CD14-positive monocyte (primary cell): ENCODE data around the gene SYNPO. TPM values are rescaled to one million over a fixed set of nuclear protein-coding genes. Genes with fewer than 3 reads are reported as not detected.

Experiments
- DNase-seq, 3 donors: peaks; one replicate each; pipeline ENCODE4 v3.0.0-alpha.2; 2011 to 2022
- H2AFZ ChIP-seq: 2 replicates; pipeline ENCODE4 v1.6.0; 2012; ENCODE audit warnings: mild to moderate bottlenecking, low read depth, low read length, inconsistent platforms; ENCODE audit not compliant: insufficient read depth, poor library complexity, severe bottlenecking
- H3K27ac ChIP-seq, 2 donors: 1 replicate in 1 of 2; 2 replicates in 1 of 2; pipeline ENCODE4 v1.5.1; 2012 to 2013; ENCODE audit warnings: low read length in 2 of 2, control low read depth in 1 of 2, inconsistent platforms in 1 of 2, low read depth in 1 of 2, mild to moderate bottlenecking in 1 of 2
- H3K27me3 ChIP-seq, 2 donors: one replicate each; pipeline versions ENCODE4 v1.6.0 to v1.6.1; 2011 to 2013; ENCODE audit warnings: low read length in 2 of 2; ENCODE audit not compliant: control insufficient read depth in 2 of 2, insufficient read depth in 2 of 2
- H3K36me3 ChIP-seq, 2 donors: replicated peaks in 1 of 2; 1 replicate in 1 of 2; 2 replicates in 1 of 2; pipeline versions ENCODE4 v1.5.1 to v1.6.1; 2012 to 2013; ENCODE audit warnings: low read length in 2 of 2, control low read depth in 1 of 2, inconsistent platforms in 1 of 2, mild to moderate bottlenecking in 1 of 2; ENCODE audit not compliant: insufficient read depth in 2 of 2, control insufficient read depth in 1 of 2
- H3K4me1 ChIP-seq, 2 donors: 1 replicate in 1 of 2; 2 replicates in 1 of 2; pipeline versions ENCODE4 v1.5.1 to v1.6.1; 2012 to 2013; ENCODE audit warnings: low read length in 2 of 2, control low read depth in 1 of 2, inconsistent platforms in 1 of 2, mild to moderate bottlenecking in 1 of 2, moderate library complexity in 1 of 2; ENCODE audit not compliant: insufficient read depth in 2 of 2, control insufficient read depth in 1 of 2
- H3K4me2 ChIP-seq: replicated peaks from 2 replicates; pipeline ENCODE3; 2012; ENCODE audit warnings: low read length, moderate library complexity, mild to moderate bottlenecking; ENCODE audit not compliant: poor library complexity, severe bottlenecking; ENCODE audit errors: extremely low read depth
- H3K4me3 ChIP-seq, 3 experiments: fragments of 200-600 bp in 1 of 3; sonication (generic) in 1 of 3; replicated peaks in 1 of 3; 1 replicate in 2 of 3; 2 replicates in 1 of 3; pipeline ENCODE4 v1.5.1; 2011 to 2013; ENCODE audit warnings: low read length in 3 of 3, mild to moderate bottlenecking in 3 of 3, control low read depth in 2 of 3, low read depth in 2 of 3, inconsistent platforms in 1 of 3, moderate library complexity in 1 of 3
- H3K79me2 ChIP-seq: 2 replicates; pipeline ENCODE4 v1.6.0; 2012; ENCODE audit warnings: mild to moderate bottlenecking, control low read depth, inconsistent platforms, low read length, moderate library complexity; ENCODE audit not compliant: insufficient read depth
- H3K9ac ChIP-seq: 2 replicates; pipeline ENCODE4 v1.6.0; 2017; ENCODE audit warnings: low read length, mild to moderate bottlenecking; ENCODE audit not compliant: insufficient read depth, poor library complexity, severe bottlenecking
- H3K9me3 ChIP-seq, 2 donors: replicated peaks in 1 of 2; 1 replicate in 1 of 2; 2 replicates in 1 of 2; pipeline versions ENCODE4 v1.5.1 to v1.6.1; 2012 to 2013; ENCODE audit warnings: low read length in 2 of 2, control low read depth in 1 of 2; ENCODE audit not compliant: control insufficient read depth in 1 of 2, insufficient read depth in 1 of 2
- H4K20me1 ChIP-seq: 2 replicates; pipeline ENCODE4 v1.6.0; 2012; ENCODE audit warnings: mild to moderate bottlenecking, low read length, control low read depth, moderate library complexity; ENCODE audit not compliant: insufficient read depth
- H3K27ac Mint-ChIP-seq, 7 donors: one replicate each; pipeline ENCODE4 v1.8.0; 2020; ENCODE audit warnings: mild to moderate bottlenecking in 7 of 7, mixed read lengths in 7 of 7, moderate library complexity in 6 of 7, inconsistent platforms in 2 of 7
- H3K27me3 Mint-ChIP-seq, 3 donors: one replicate each; pipeline ENCODE4 v1.8.0; 2021 to 2022; ENCODE audit warnings: low read depth in 3 of 3, mild to moderate bottlenecking in 3 of 3, mixed read lengths in 3 of 3, moderate library complexity in 3 of 3, inconsistent platforms in 1 of 3
- H3K36me3 Mint-ChIP-seq, 2 donors: one replicate each; pipeline ENCODE4 v1.8.0; 2020; ENCODE audit warnings: mixed read lengths in 2 of 2, inconsistent platforms in 1 of 2, mild to moderate bottlenecking in 1 of 2
- H3K4me1 Mint-ChIP-seq: one replicate; pipeline ENCODE4 v1.8.0; 2020; ENCODE audit warnings: mild to moderate bottlenecking, mixed read lengths
- H3K4me3 Mint-ChIP-seq, 2 donors: one replicate each; pipeline ENCODE4 v1.8.0; 2020; ENCODE audit warnings: mild to moderate bottlenecking in 2 of 2, mixed read lengths in 2 of 2, moderate library complexity in 1 of 2
- H3K9me3 Mint-ChIP-seq, 7 donors: one replicate each; pipeline ENCODE4 v1.8.0; 2020 to 2022; ENCODE audit warnings: mixed read lengths in 7 of 7, mild to moderate bottlenecking in 6 of 7, moderate library complexity in 6 of 7, inconsistent platforms in 2 of 7
- WGBS: methylation state at CpG from one replicate; pipeline ENCODE4 v1.1.5; 2013; ENCODE audit warnings: missing lambda C conversion rate; ENCODE audit not compliant: insufficient coverage; 5-methylcytosine and 5-hydroxymethylcytosine counted together
- intact Hi-C, 2 donors: fragments of 100-400 bp; cut with micrococcal nuclease; formaldehyde crosslinking; loops; one replicate each; pipeline versions ENCODE4 v1.15.0 to v1.15.1; 2023
- polyA plus RNA-seq, 3 donors: library from polyadenylated mRNA; depleted of rRNA in 1 of 3; unstranded in 2 of 3; stranded (reverse) in 1 of 3; fragments of 300-500 nt in 2 of 3; fragments of >200 nt in 1 of 3; fragmentation: Illumina TruSeq in 2 of 3; gene quantifications; 1 replicate in 2 of 3; 2 replicates in 1 of 3; pipeline ENCODE4 v1.2.3, GENCODE V29; 2012 to 2021
- TF ChIP-seq, protein P1 (sequence below): fragments of 200-600 bp; IDR thresholded peaks from one replicate; pipeline ENCODE4 v1.8.0; 2022; ENCODE audit warnings: antibody characterized with exemption, mild to moderate bottlenecking

Gene SYNPO
- polyA plus RNA-seq, 3 donors = not detected

GRCh38 chr5:150661086-150661485, 20.6 kb downstream of the SYNPO start, which contains the start of gene MYOZ3:
Gene MYOZ3, plus strand, starts transcription at chr5:150661251. Its CDS starts 1,691 bp downstream, at chr5:150662942.
- no peak for DNase-seq
- WGBS = 85% methylated on average over 1 of the region's 7 CpGs
- Histone ChIP-seq H3K27me3 (peaks cover 0 to 1% of the 10 kb centered on the region in 2 donors), H3K27ac (no peak within 1 kb of the TSS), H4K20me1 (no peaks in the 10 kb centered on the region), H3K79me2 (no peaks in the 10 kb centered on the region), H3K4me3 (no peak within 1 kb of the TSS), H3K36me3 (no peaks in the 10 kb centered on the region), H3K4me2 (no peak within 1 kb of the TSS), H2AFZ (no peak within 1 kb of the TSS), H3K4me1 (peaks cover 7 to 10% of the 10 kb centered on the region in 2 donors), H3K9me3 (no peaks in the 10 kb centered on the region), H3K9ac (no peak within 1 kb of the TSS)
- H3K27ac Mint-ChIP-seq = peak within 1 kb of the TSS in 3 of 7 donors; percentile 21 to 72 (median 54)
- peaks cover 5% of the 10 kb centered on the region for H3K4me1 Mint-ChIP-seq
- peaks cover 0 to 2% (median 0%) of the 10 kb centered on the region in 7 donors for H3K9me3 Mint-ChIP-seq
- TF ChIP-seq, protein P1, sequence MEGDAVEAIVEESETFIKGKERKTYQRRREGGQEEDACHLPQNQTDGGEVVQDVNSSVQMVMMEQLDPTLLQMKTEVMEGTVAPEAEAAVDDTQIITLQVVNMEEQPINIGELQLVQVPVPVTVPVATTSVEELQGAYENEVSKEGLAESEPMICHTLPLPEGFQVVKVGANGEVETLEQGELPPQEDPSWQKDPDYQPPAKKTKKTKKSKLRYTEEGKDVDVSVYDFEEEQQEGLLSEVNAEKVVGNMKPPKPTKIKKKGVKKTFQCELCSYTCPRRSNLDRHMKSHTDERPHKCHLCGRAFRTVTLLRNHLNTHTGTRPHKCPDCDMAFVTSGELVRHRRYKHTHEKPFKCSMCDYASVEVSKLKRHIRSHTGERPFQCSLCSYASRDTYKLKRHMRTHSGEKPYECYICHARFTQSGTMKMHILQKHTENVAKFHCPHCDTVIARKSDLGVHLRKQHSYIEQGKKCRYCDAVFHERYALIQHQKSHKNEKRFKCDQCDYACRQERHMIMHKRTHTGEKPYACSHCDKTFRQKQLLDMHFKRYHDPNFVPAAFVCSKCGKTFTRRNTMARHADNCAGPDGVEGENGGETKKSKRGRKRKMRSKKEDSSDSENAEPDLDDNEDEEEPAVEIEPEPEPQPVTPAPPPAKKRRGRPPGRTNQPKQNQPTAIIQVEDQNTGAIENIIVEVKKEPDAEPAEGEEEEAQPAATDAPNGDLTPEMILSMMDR = no peak
- no peak within 1 kb of the TSS for H3K4me3 Mint-ChIP-seq
- no peaks in the 10 kb centered on the region for H3K36me3 Mint-ChIP-seq
- intact Hi-C loops = no loop called here
- H3K27me3 Mint-ChIP-seq = peaks cover 2 to 5% (median 4%) of the 10 kb centered on the region in 3 donors

DNA sequence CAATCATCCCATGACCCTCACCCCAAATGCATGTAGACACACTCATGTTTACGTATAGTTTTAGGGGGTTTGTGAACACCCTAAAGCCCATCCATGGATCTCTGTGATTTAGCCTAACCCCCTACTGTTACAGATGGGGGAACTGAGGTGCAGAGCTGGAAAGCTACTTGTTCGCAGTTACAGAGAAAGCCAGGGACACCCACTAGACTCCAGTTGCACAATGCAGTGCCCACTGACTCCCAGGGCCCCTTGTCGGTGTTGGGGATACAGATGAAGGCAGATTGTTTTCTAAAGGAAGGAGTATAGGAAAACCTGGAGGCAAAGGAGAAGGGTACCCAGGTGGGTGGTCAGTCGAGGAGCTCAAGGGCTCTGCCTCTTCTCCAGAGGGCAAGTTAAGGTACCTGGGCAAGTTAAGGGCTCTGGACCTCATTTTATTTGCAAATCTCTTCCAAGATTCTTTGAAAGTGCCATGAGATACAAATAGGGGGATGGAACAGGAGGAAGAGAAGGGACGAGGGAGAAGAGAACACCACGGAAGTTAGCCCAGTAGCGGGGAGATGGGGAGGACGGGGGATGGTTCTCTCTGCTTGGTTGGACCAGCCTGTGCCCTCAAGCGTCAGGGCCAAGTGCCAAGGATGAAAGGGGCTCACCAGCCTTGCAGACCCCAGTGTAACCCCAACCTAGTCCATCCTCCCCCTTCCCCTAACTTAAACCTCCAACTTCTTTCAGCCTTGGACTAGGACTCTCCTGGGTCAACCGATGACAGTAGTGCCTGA, 21.5 kb downstream of the SYNPO start:
- intact Hi-C loops = no loop called here
- H3K4me3 ChIP-seq = no peak overlapping the region
- Mint-ChIP-seq H3K9me3 (peaks cover 0 to 2% (median 0%) of the 10 kb centered on the region in 7 donors), H3K4me3 (no peak overlapping the region), H3K27me3 (peaks cover 2 to 5% (median 4%) of the 10 kb centered on the region in 3 donors), H3K4me1 (peaks cover 2% of the 10 kb centered on the region), H3K27ac (peak overlapping the region in 1 of 7 donors; percentile 54), H3K36me3 (no peaks in the 10 kb centered on the region)
- H4K20me1 ChIP-seq = no peaks in the 10 kb centered on the region
- TF ChIP-seq, protein P1 = no peak
- H3K27ac ChIP-seq = no peak overlapping the region
- no peaks in the 10 kb centered on the region for H3K79me2 ChIP-seq
- no peak overlapping the region for H3K9ac ChIP-seq
- H3K4me2 ChIP-seq = no peak overlapping the region
- no peaks in the 10 kb centered on the region for H3K27me3 ChIP-seq
- no peak overlapping the region for H2AFZ ChIP-seq
- no peaks in the 10 kb centered on the region for H3K36me3 ChIP-seq
- peaks cover 2% of the 10 kb centered on the region in 2 donors for H3K4me1 ChIP-seq
- no peak for DNase-seq
- no peaks in the 10 kb centered on the region for H3K9me3 ChIP-seq
- WGBS = 86% methylated on average over 6 of the region's 10 CpGs
